T1000 (cell line): ENCODE data around the gene GABRP.
"Not testable (repeated sequence)": the region's sequence is repeated elsewhere in the genome, so short reads cannot be mapped to it uniquely, and the experiment has no call there.

Source experiments
- DNase-seq: peaks from one replicate; lab custom pipeline; 2025; ENCODE audit warnings: mixed read lengths; lab: John Stamatoyannopoulos, UW

Gene GABRP

GRCh38 chr5:170755679-170756456, 27.7 kb upstream of the GABRP start:
- DNase-seq = no peak

- DNase-seq = no peak
Measured at GRCh38 chr5:170756691-170757090, 26.8 kb upstream of the GABRP start.

GRCh38 chr5:170757182-170757601, 26.3 kb upstream of the GABRP start:
- DNase-seq = no peak

GRCh38 chr5:170757669-170758068, 25.9 kb upstream of the GABRP start:
- no peak for DNase-seq

- DNase-seq = no peak
Measured at GRCh38 chr5:170758481-170758880, 25.0 kb upstream of the GABRP start.

- DNase-seq = no peak
Measured at GRCh38 chr5:170760113-170760512, 23.4 kb upstream of the GABRP start.

- no peak for DNase-seq
Measured at GRCh38 chr5:170761048-170761707, 22.3 kb upstream of the GABRP start.

GRCh38 chr5:170761708-170762066, 21.8 kb upstream of the GABRP start:
- no peak for DNase-seq

- DNase-seq = not testable (repeated sequence)
Measured at GRCh38 chr5:170762298-170762697, 21.2 kb upstream of the GABRP start.

- not testable (repeated sequence) for DNase-seq
Measured at GRCh38 chr5:170765868-170766267, 17.7 kb upstream of the GABRP start.

- DNase-seq = no peak
Measured at GRCh38 chr5:170769246-170769645, 14.3 kb upstream of the GABRP start.

GRCh38 chr5:170769898-170770416, 13.6 kb upstream of the GABRP start:
- no peak for DNase-seq

GRCh38 chr5:170771496-170771895, 12.0 kb upstream of the GABRP start:
- no peak for DNase-seq

- no peak for DNase-seq
Measured at GRCh38 chr5:170773024-170773985, 10.2 kb upstream of the GABRP start.

GRCh38 chr5:170774831-170775230, 8.7 kb upstream of the GABRP start:
- DNase-seq = no peak

- no peak for DNase-seq
Measured at GRCh38 chr5:170781946-170782345, 1.6 kb upstream of the GABRP start.

GRCh38 chr5:170782438-170782837, 1.1 kb upstream of the GABRP start:
- no peak for DNase-seq

- DNase-seq = no peak
Measured at GRCh38 chr5:170785416-170785815, 1.9 kb downstream of the GABRP start.

GRCh38 chr5:170787216-170787615, 3.7 kb downstream of the GABRP start:
- no peak for DNase-seq

- DNase-seq = no peak
Measured at GRCh38 chr5:170788626-170789304, 5.2 kb downstream of the GABRP start.

- no peak for DNase-seq
Measured at GRCh38 chr5:170791325-170791954, 7.9 kb downstream of the GABRP start.
